ENCODE results near the gene RASL11B.
A peak's percentile ranks its signal among the peaks of the same experiment; 100 is the strongest.
"Not testable (repeated sequence)": the region's sequence is repeated elsewhere in the genome, so short reads cannot be mapped to it uniquely, and the experiment has no call there.

The RASL11B gene

GRCh38 chr4:52861879-52862616 lies at the start of gene RASL11B:
Gene RASL11B (plus strand): TSS chr4:52862317. CDS start chr4:52862508, 191 bp downstream.
- peak; percentile 54 for DNase-seq

- DNase-seq = no peak
Observed at GRCh38 chr4:52813546-52813945, 48.6 kb upstream of the RASL11B start.

- DNase-seq = no peak
Observed at GRCh38 chr4:52822583-52822971, 39.5 kb upstream of the RASL11B start.

GRCh38 chr4:52822972-52823701 lies 39.0 kb upstream of the RASL11B start:
- no peak for DNase-seq

- no peak for DNase-seq
Observed at GRCh38 chr4:52823702-52824092, 38.4 kb upstream of the RASL11B start.

- DNase-seq = no peak
Observed at GRCh38 chr4:52824270-52824602, 37.9 kb upstream of the RASL11B start.

- no peak for DNase-seq
Observed at GRCh38 chr4:52824603-52825459, 37.3 kb upstream of the RASL11B start.

- DNase-seq = no peak
Observed at GRCh38 chr4:52825460-52826090, 36.5 kb upstream of the RASL11B start.

GRCh38 chr4:52833941-52834525 lies 28.1 kb upstream of the RASL11B start:
- no peak for DNase-seq

GRCh38 chr4:52834641-52835456 lies 27.3 kb upstream of the RASL11B start:
- DNase-seq = not testable (repeated sequence)

- DNase-seq = no peak
Observed at GRCh38 chr4:52836120-52836519, 26.0 kb upstream of the RASL11B start.

GRCh38 chr4:52836678-52837077 lies 25.4 kb upstream of the RASL11B start:
- DNase-seq = no peak

- peak; percentile 74 for DNase-seq
Observed at GRCh38 chr4:52837716-52838558, 24.2 kb upstream of the RASL11B start.

GRCh38 chr4:52838729-52839586 lies 23.2 kb upstream of the RASL11B start:
- peak; percentile 69 for DNase-seq

- no peak for DNase-seq
Observed at GRCh38 chr4:52840531-52841370, 21.4 kb upstream of the RASL11B start.

GRCh38 chr4:52841682-52842456 lies 20.2 kb upstream of the RASL11B start:
- peak; percentile 38 for DNase-seq

GRCh38 chr4:52842792-52843191 lies 19.3 kb upstream of the RASL11B start:
- no peak for DNase-seq

- no peak for DNase-seq
Observed at GRCh38 chr4:52843351-52843750, 18.8 kb upstream of the RASL11B start.

Data from NCI-H446 treated with DMSO at 0.1 percent for 48 hours (cell line).